ENCODE results near the gene IVNS1ABP. TPM values are rescaled to one million over a fixed set of nuclear protein-coding genes. Genes with fewer than 3 reads are reported as not detected.

The IVNS1ABP gene
- total and polyA plus RNA-seq, 10 of the 15 experiments (the other 5 are each of a cell fraction or from before 2014, with no cell fraction given): 19.2 to 154 (median 43.9) TPM

GRCh38 chr1:185360714-185361113 lies 43.7 kb upstream of the IVNS1ABP start:
- FAIRE-seq (no peak), DNase-seq (ENCODE audit: low read depth, low spot score) (no peak), ATAC-seq (no peak)
- Histone ChIP-seq H3K79me2 (ENCODE audit: control insufficient read depth, insufficient read depth, low read length) (no peaks in the 10 kb centered on the region), H3K4me2 (ENCODE audit: control insufficient read depth, insufficient read depth) (no peak overlapping the region), H3K4me1 (ENCODE audit: control insufficient read depth, insufficient read depth, low read length) (peaks cover 3% of the 10 kb centered on the region; the same call in 1 of the 2 replicates), H3K27ac (ENCODE audit: control insufficient read depth, insufficient read depth) (no peak overlapping the region), H4K20me1 (ENCODE audit: control insufficient read depth, insufficient read depth) (no peaks in the 10 kb centered on the region), H3K9ac (ENCODE audit: control insufficient read depth, insufficient read depth, low read length) (no peak overlapping the region), H2AFZ (ENCODE audit: control insufficient read depth, low read depth, low read length) (no peak overlapping the region), H3K9me3 (replicated peaks; ENCODE audit: control insufficient read depth, insufficient read depth, low read length) (no peaks in the 10 kb centered on the region; the same call in 1 of the 3 replicates), H3K27me3 (replicated peaks in 1 of 2; ENCODE audit: control insufficient read depth in 2 of 2, insufficient read depth in 2 of 2, low read length in 1 of 2) (no peaks in the 10 kb centered on the region), H3K36me3 (ENCODE audit: control insufficient read depth in 2 of 2, insufficient read depth in 2 of 2, low read length in 1 of 2) (no peaks in the 10 kb centered on the region), H3K4me3 (no peak overlapping the region)
- BruUV-seq (replicated peaks): no TSS peak
- ChIA-PET POLR2A (no interaction called here), RAD21 (ENCODE audit: unreplicated experiment) (no interaction called here), SMC1A (ENCODE audit: uncharacterized antibody, unreplicated experiment) (no interaction called here), CTCF (interaction anchor here (0.6 kb wide), 1 partner anchor 124 kb away, joined by 4 read pairs; no protein-coding TSS in a partner anchor)
- in situ Hi-C loops (cut with MboI) (no loop called here), intact Hi-C loops (cut with micrococcal nuclease; ENCODE audit: unreplicated experiment) (no loop called here)
- 62% methylated on average over 1 of the region's 1 CpG for WGBS (ENCODE audit: insufficient coverage, insufficient replicate concordance, low lambda C conversion rate, missing lambda C conversion rate)
- TF ChIP-seq NKRF (conservative IDR thresholded peaks at IDR 0.05) (no peak), BCL11A (IDR thresholded peaks at IDR 0.05; ENCODE audit: low read depth, low read length) (no peak), SKIL (IDR thresholded peaks at IDR 0.05; ENCODE audit: low read depth, poor library complexity, severe bottlenecking) (no peak), SREBF1 (IDR thresholded peaks at IDR 0.05; ENCODE audit: low read length) (no peak), MLLT1 (IDR thresholded peaks at IDR 0.05) (no peak), ELK1 (IDR thresholded peaks at IDR 0.05; ENCODE audit: low read depth, low read length) (no peak), TCF12 (IDR thresholded peaks at IDR 0.05; ENCODE audit: low read depth, low read length) (no peak), LARP7 (IDR thresholded peaks at IDR 0.05) (no peak), SMC3 (IDR thresholded peaks at IDR 0.05; ENCODE audit: borderline replicate concordance, low read length) (no peak), MEF2A (IDR thresholded peaks at IDR 0.05; ENCODE audit: insufficient read depth, low read depth, low read length) (no peak), POU2F2 (IDR thresholded peaks at IDR 0.05; ENCODE audit: borderline replicate concordance, low read depth, low read length) (no peak), CBX3 (IDR thresholded peaks at IDR 0.05; ENCODE audit: borderline replicate concordance, low read depth) (no peak), CHD4 (IDR thresholded peaks at IDR 0.05) (no peak), NRF1 (conservative IDR thresholded peaks at IDR 0.05; ENCODE audit: low read depth, low read length) (no peak)

Measured in GM12878 (cell line).